Fibroblast of lung (primary cell): ENCODE results near the gene TNFSF9. TPM values are rescaled to one million over a fixed set of nuclear protein-coding genes. Genes with fewer than 3 reads are reported as not detected.
A peak's percentile ranks its signal among the peaks of the same experiment; 100 is the strongest.

Experiments
- DNase-seq, 2 donors: peaks; one replicate each; pipeline versions ENCODE4 v3.0.0 to v3.0.0-alpha.2; 2010; ENCODE audit warnings: low read depth in 2 of 2
- H2AFZ ChIP-seq: 2 replicates; pipeline ENCODE4 v1.5.1; 2012; ENCODE audit warnings: low read length, control low read depth, inconsistent platforms
- H3K27ac ChIP-seq: 2 replicates; pipeline ENCODE4 v1.5.1; 2011; ENCODE audit warnings: low read length, control low read depth; ENCODE audit not compliant: insufficient read depth
- H3K27me3 ChIP-seq: 2 replicates; pipeline ENCODE4 v1.5.1; 2011; ENCODE audit warnings: mild to moderate bottlenecking, low read length; ENCODE audit not compliant: control insufficient read depth, insufficient read depth
- H3K36me3 ChIP-seq: 2 replicates; pipeline ENCODE4 v1.5.1; 2011; ENCODE audit warnings: low read length; ENCODE audit not compliant: control insufficient read depth, insufficient read depth
- H3K4me1 ChIP-seq: 2 replicates; pipeline ENCODE4 v1.5.1; 2011; ENCODE audit warnings: low read length; ENCODE audit not compliant: control insufficient read depth, insufficient read depth; ENCODE audit errors: extremely low read depth
- H3K4me2 ChIP-seq: 2 replicates; pipeline ENCODE4 v1.5.1; 2011; ENCODE audit warnings: low read length, control low read depth; ENCODE audit not compliant: insufficient read depth; ENCODE audit errors: extremely low read depth
- H3K4me3 ChIP-seq, 4 experiments: fragments of 200-600 bp in 1 of 4; sonication (generic) in 1 of 4; replicated peaks in 1 of 4; 2 replicates each; pipeline ENCODE4 v1.5.1; 2011 to 2016; ENCODE audit warnings: low read length in 4 of 4, low read depth in 3 of 4, mild to moderate bottlenecking in 3 of 4, control low read depth in 2 of 4, inconsistent platforms in 1 of 4, mixed read lengths in 1 of 4; ENCODE audit not compliant: insufficient read depth in 1 of 4; ENCODE audit errors: control extremely low read depth in 1 of 4
- H3K79me2 ChIP-seq: 2 replicates; pipeline ENCODE4 v1.5.1; 2012; ENCODE audit warnings: mild to moderate bottlenecking, low read length, inconsistent platforms; ENCODE audit not compliant: control insufficient read depth, insufficient read depth
- H3K9ac ChIP-seq: 2 replicates; pipeline ENCODE4 v1.5.1; 2011; ENCODE audit warnings: mild to moderate bottlenecking, low read length, control low read depth; ENCODE audit not compliant: insufficient read depth
- H3K9me3 ChIP-seq: 2 replicates; pipeline ENCODE4 v1.5.1; 2012; ENCODE audit warnings: low read depth, low read length; ENCODE audit not compliant: control insufficient read depth, insufficient read depth
- H4K20me1 ChIP-seq: 2 replicates; pipeline ENCODE4 v1.5.1; 2011; ENCODE audit warnings: low read length; ENCODE audit not compliant: control insufficient read depth, insufficient read depth; ENCODE audit errors: extremely low read depth
- EZH2 ChIP-seq: IDR thresholded peaks from 2 replicates; pipeline ENCODE4 v1.5.1; 2012; ENCODE audit warnings: low read length, control low read depth, mild to moderate bottlenecking; ENCODE audit errors: missing control alignments
- polyA minus RNA-seq: library from RNA; depleted of rRNA, polyadenylated mRNA; stranded (reverse); fragments of >200 nt; gene quantifications from 2 replicates; pipeline ENCODE4 v1.2.3, GENCODE V29; 2011; ENCODE audit warnings: low replicate concordance
- polyA plus RNA-seq, 2 donors: library from polyadenylated mRNA; depleted of rRNA in 1 of 2; stranded (reverse) in 1 of 2; unstranded in 1 of 2; fragments of >200 nt; gene quantifications; 2 replicates each; pipeline ENCODE4 v1.2.1, GENCODE V29; 2011 to 2012; ENCODE audit warnings: missing spikeins in 1 of 2
- total RNA-seq: library from RNA; depleted of rRNA; stranded (reverse); fragments of >200 nt; gene quantifications from 2 replicates; pipeline ENCODE4 v1.2.1, GENCODE V29; 2014
- TF ChIP-seq, protein P1 (sequence below), 2 donors: IDR thresholded peaks in 1 of 2; conservative IDR thresholded peaks in 1 of 2; 1 replicate in 1 of 2; 2 replicates in 1 of 2; pipeline ENCODE4 v1.5.1; 2011 to 2012; ENCODE audit warnings: low read length in 2 of 2, control low read depth in 1 of 2, inconsistent platforms in 1 of 2, low read depth in 1 of 2, mild to moderate bottlenecking in 1 of 2

The TNFSF9 gene, protein sequence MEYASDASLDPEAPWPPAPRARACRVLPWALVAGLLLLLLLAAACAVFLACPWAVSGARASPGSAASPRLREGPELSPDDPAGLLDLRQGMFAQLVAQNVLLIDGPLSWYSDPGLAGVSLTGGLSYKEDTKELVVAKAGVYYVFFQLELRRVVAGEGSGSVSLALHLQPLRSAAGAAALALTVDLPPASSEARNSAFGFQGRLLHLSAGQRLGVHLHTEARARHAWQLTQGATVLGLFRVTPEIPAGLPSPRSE
- total RNA-seq (0.26 and 0.66 TPM in 2 replicates), polyA plus RNA-seq (0.22 and 0.40 TPM in 2 replicates), polyA minus RNA-seq (not detected in 2 replicates)
- 0.37 and 0.54 TPM in 2 replicates for polyA plus RNA-seq (2012)

DNA sequence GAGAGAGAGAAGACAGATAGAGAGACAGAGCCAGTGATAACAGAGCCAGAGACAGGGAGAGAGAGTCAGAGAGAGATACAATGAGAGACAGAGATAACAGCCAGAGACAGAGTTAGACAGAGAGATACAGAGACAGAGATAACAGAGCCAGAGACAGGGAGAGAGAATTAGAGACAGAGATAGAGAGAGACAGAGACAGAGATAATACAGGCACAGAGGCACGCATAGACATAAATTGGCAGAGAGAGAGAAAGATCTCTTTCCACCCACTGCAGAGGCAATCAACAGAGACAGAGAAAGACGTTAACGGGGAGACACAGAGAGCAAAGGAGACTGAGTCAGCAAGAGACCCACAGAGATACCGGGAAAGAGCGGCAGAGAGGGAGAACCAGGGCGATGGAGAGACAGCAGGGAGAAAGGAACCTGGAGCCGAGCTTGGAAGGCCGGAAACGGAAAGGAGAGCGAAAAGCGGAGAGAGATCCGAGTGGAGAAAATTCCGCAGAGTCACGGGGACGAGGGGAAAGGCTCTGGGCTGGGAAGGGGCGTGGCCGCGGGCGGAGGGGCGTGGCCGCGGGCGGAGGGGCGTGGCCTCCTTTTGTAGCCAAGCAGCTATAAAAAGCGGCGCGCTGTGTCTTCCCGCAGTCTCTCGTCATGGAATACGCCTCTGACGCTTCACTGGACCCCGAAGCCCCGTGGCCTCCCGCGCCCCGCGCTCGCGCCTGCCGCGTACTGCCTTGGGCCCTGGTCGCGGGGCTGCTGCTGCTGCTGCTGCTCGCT, at the start of gene TNFSF9:
Gene TNFSF9, plus strand, starts transcription at position 641 of the 777 bp plus-strand sequence. Its CDS starts 11 bp downstream, at position 652.
- no peak for TF ChIP-seq EZH2
- Histone ChIP-seq H3K9me3 (no peaks in the 10 kb centered on the region), H3K4me3 (peak within 1 kb of the TSS; percentile 45 to 86 (median 67)), H4K20me1 (no peaks in the 10 kb centered on the region), H3K36me3 (no peaks in the 10 kb centered on the region), H3K9ac (peak within 1 kb of the TSS; percentile 53), H3K27ac (peak within 1 kb of the TSS; percentile 52), H2AFZ (peak within 1 kb of the TSS; percentile 95), H3K79me2 (no peaks in the 10 kb centered on the region), H3K4me2 (peak within 1 kb of the TSS; percentile 90), H3K27me3 (peaks cover 8% of the 10 kb centered on the region), H3K4me1 (peaks cover 5% of the 10 kb centered on the region)
- DNase-seq: peak; percentile 79

DNA sequence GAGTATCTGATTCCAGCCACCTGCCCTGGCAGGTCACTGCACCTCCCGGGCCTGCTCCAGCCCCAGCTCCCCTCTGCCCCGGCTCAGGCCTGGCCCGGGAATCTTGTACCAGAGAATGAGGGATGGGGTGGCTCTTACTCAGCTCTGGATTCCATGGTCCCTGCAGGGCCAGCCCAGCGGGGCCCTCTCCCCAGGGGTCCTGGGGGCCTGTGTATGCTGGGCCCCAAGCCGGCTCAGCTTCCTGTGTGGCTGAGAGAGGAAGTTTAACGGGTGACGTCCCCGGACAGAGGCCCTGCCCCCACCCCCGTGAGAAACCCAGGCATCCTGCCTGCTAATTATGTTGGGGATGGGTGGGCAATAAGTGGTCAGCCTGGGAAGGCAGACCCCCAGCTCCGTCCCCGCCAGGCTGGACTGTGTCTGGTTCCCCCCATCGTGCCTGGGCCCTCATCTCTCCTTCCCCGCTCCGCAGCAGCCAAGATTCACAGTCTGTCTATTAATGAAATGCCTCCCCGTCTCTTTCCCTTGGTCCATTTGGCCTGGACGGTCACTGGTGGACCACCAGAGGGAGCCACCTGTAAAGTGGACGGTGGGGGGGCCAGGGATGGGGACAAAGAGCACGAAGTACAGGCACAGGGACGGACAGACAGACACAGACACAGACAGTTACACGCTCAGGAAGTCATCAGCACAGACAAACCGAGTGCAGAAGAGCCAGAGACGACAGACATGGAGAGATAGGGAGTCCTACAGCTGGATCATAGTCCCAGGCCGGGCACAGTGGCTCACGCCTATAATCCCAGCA, 49.1 kb upstream of the TNFSF9 start, which contains the start of gene DENND1C:
Gene DENND1C, minus strand, starts transcription at position 247 of the 802 bp plus-strand sequence. Its CDS starts 92 bp downstream, at position 155.
- no peak within 1 kb of the TSS for H2AFZ ChIP-seq

DNA sequence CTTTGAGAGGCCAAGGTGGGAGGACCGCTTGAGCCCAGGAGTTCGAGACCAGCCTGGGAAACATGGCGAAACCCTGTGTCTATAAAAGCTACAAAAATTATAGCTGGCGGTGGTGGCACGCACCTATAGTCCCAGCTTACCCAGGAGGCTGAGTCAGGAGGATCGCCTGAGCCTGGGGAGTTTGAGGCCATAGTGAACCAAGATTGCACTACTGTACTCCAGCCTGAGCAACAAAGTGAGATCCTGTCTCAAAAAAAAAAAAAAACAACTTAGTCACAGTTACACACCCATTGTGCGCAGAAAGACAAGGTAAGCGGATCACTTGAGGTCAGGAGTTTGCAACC, 48.5 kb upstream of the TNFSF9 start:
- H4K20me1 ChIP-seq: no peaks in the 10 kb centered on the region
- no peaks in the 10 kb centered on the region for H3K27me3 ChIP-seq
- no peaks in the 10 kb centered on the region for H3K36me3 ChIP-seq
- H3K9ac ChIP-seq: no peak overlapping the region
- H3K79me2 ChIP-seq: no peaks in the 10 kb centered on the region
- no peak overlapping the region for H2AFZ ChIP-seq
- no peaks in the 10 kb centered on the region for H3K9me3 ChIP-seq
- no peak overlapping the region for H3K4me2 ChIP-seq
- H3K4me3 ChIP-seq: no peak overlapping the region
- TF ChIP-seq, protein P1, sequence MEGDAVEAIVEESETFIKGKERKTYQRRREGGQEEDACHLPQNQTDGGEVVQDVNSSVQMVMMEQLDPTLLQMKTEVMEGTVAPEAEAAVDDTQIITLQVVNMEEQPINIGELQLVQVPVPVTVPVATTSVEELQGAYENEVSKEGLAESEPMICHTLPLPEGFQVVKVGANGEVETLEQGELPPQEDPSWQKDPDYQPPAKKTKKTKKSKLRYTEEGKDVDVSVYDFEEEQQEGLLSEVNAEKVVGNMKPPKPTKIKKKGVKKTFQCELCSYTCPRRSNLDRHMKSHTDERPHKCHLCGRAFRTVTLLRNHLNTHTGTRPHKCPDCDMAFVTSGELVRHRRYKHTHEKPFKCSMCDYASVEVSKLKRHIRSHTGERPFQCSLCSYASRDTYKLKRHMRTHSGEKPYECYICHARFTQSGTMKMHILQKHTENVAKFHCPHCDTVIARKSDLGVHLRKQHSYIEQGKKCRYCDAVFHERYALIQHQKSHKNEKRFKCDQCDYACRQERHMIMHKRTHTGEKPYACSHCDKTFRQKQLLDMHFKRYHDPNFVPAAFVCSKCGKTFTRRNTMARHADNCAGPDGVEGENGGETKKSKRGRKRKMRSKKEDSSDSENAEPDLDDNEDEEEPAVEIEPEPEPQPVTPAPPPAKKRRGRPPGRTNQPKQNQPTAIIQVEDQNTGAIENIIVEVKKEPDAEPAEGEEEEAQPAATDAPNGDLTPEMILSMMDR (conservative IDR thresholded peaks at IDR 0.05 in 1 of 2, IDR thresholded peaks at IDR 0.05 in 1 of 2; ENCODE audit: low read depth in 1 of 2, low read length in 2 of 2): no peak
- no peak for TF ChIP-seq EZH2
- no peak for DNase-seq
- no peaks in the 10 kb centered on the region for H3K4me1 ChIP-seq
- no peak overlapping the region for H3K27ac ChIP-seq

More for the DNA sequence above, 49.1 kb upstream of the TNFSF9 start, which contains the start of gene DENND1C:
- no peaks in the 10 kb centered on the region for H3K9me3 ChIP-seq
- H3K27ac ChIP-seq: no peak within 1 kb of the TSS
- no peak for TF ChIP-seq EZH2
- TF ChIP-seq, protein P1 (conservative IDR thresholded peaks at IDR 0.05 in 1 of 2, IDR thresholded peaks at IDR 0.05 in 1 of 2; ENCODE audit: low read depth in 1 of 2, low read length in 2 of 2): peak; percentile 20 to 52
- no peaks in the 10 kb centered on the region for H3K36me3 ChIP-seq
- H4K20me1 ChIP-seq: no peaks in the 10 kb centered on the region
- DNase-seq: no peak
- H3K27me3 ChIP-seq: no peaks in the 10 kb centered on the region
- H3K79me2 ChIP-seq: no peaks in the 10 kb centered on the region
- no peak within 1 kb of the TSS for H3K9ac ChIP-seq
- H3K4me1 ChIP-seq: no peaks in the 10 kb centered on the region
- H3K4me2 ChIP-seq: no peak within 1 kb of the TSS
- no peak within 1 kb of the TSS for H3K4me3 ChIP-seq
